HFFc6 (cell line): ENCODE measurements around the gene COASY. TPM values are rescaled to one million over a fixed set of nuclear protein-coding genes. Genes with fewer than 3 reads are reported as not detected.

Source experiments
- DNase-seq: peaks from one replicate; pipeline ENCODE4 v3.0.0-alpha.2; 2018
- H3K27ac Mint-ChIP-seq: 2 replicates; pipeline ENCODE4 v1.8.0; 2020; ENCODE audit warnings: mild to moderate bottlenecking, mixed read lengths
- H3K27me3 Mint-ChIP-seq: 2 replicates; pipeline ENCODE4 v1.8.0; 2021; ENCODE audit warnings: mild to moderate bottlenecking, moderate library complexity, mixed read lengths; ENCODE audit not compliant: insufficient read depth
- H3K36me3 Mint-ChIP-seq: 2 replicates; pipeline ENCODE4 v1.8.0; 2021; ENCODE audit warnings: low read depth, mixed read lengths
- H3K4me1 Mint-ChIP-seq: 2 replicates; pipeline ENCODE4 v1.8.0; 2020; ENCODE audit warnings: low read depth, mixed read lengths
- H3K4me3 Mint-ChIP-seq: 2 replicates; pipeline ENCODE4 v1.8.0; 2020; ENCODE audit warnings: mild to moderate bottlenecking, moderate library complexity, mixed read lengths
- H3K9me3 Mint-ChIP-seq: 2 replicates; pipeline ENCODE4 v1.8.0; 2020; ENCODE audit warnings: mild to moderate bottlenecking, mixed read lengths
- CTCF ChIP-seq: fragments of 200-600 bp; sonication (generic); IDR thresholded peaks from 2 replicates; pipeline ENCODE4 v1.5.0; 2021; ENCODE audit warnings: antibody characterized with exemption, mild to moderate bottlenecking
- microRNA-seq: library from miRNA; unstranded; fragments of <30 nt; microRNA quantifications from one replicate; pipeline ENCODE4, GENCODE V29; 2019
- total RNA-seq, 6 experiments: library from RNA; stranded (reverse); fragmentation: NEBNext Ultra II Directional; extraction: Animal tissue kit (Norgen Biotek cat#: 25700); gene quantifications; 2 replicates in 1 of 6; 3 replicates in 5 of 6; pipeline ENCODE4 v1.2.3, GENCODE V29; 2021

The COASY gene
- total RNA-seq, 6 experiments from 2014 or later, result 64.6 to 77.6 (median 71.1) TPM

DNA sequence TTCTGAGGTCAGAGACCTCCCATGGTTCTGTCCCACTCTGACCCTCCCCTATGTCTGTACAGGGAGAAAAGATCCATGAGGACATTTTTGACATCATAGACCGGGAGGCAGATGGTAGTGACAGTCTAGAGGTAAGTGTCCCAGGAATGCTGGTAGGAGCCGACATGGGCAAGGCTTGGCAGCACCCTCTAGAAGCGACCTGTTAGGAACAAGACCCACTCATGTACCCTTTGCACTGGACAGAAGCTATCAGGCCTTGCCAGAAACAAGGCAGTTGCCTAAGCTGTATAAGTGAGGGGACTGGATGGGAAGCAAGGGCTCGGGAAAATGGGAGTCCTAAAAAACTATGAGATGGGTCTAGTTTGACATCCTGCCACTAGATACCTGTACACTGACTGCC is 50.1 kb downstream of the COASY start:
- Mint-ChIP-seq H3K9me3 (no peaks in the 10 kb centered on the region), H3K4me3 (peak overlapping the region; percentile 50), H3K36me3 (peaks cover 20% of the 10 kb centered on the region), H3K27ac (no peak overlapping the region), H3K27me3 (no peaks in the 10 kb centered on the region; the same call in 1 of the 2 replicates), H3K4me1 (peaks cover 8% of the 10 kb centered on the region)
- no peak for DNase-seq
- no peak for TF ChIP-seq CTCF

GRCh38 chr17:42613699-42614295 is 51.8 kb downstream of the COASY start:
- no peak overlapping the region for H3K4me3 Mint-ChIP-seq
- H3K4me1 Mint-ChIP-seq, result peaks cover 11% of the 10 kb centered on the region; the same call in 1 of the 2 replicates
- no peak overlapping the region for H3K27ac Mint-ChIP-seq
- no peaks in the 10 kb centered on the region for H3K9me3 Mint-ChIP-seq
- H3K27me3 Mint-ChIP-seq, result no peaks in the 10 kb centered on the region; the same call in 1 of the 2 replicates
- peaks cover 20% of the 10 kb centered on the region for H3K36me3 Mint-ChIP-seq
- DNase-seq, result no peak
- no peak for TF ChIP-seq CTCF

Small RNA genes lying within 50 kb of the gene (microRNA-seq; reads per million reads assigned to microRNA genes)
- 23.2 reads per million, percentile 30 among the genes with 10 or more reads in this experiment for gene MIR5010

Other genes with a start within 250 kb of the COASY start
- gene STAT3, start 173.7 kb upstream of the COASY start, total RNA-seq, result 10 to 100 TPM; 65.3 to 74.5 (median 68.8) TPM
- 1,000 to 10,000 TPM; 1,059 to 1,221 (median 1,100) TPM for gene CAVIN1, start 138.9 kb upstream of the COASY start, total RNA-seq
- 10 to 100 TPM; 29.6 to 56.7 (median 37.1) TPM for gene ATP6V0A1, start 103.3 kb upstream of the COASY start, total RNA-seq
- 10 to 100 TPM; 38.7 to 43.1 (median 39.9) TPM for gene NAGLU, start 25.9 kb upstream of the COASY start, total RNA-seq
- 1 to 10 TPM in 4 of 6 experiments, under 1 TPM in 2; 0.66 to 1.5 (median 1.1) TPM for gene HSD17B1, start 9.2 kb upstream of the COASY start, total RNA-seq
- 10 to 100 TPM; 40.7 to 48.3 (median 47.0) TPM for gene MLX, start 5.0 kb downstream of the COASY start, total RNA-seq
- 10 to 100 TPM in 5 of 6 experiments, 1 to 10 TPM in 1; 7.3 to 18.2 (median 16.0) TPM for gene PSMC3IP, start 15.6 kb downstream of the COASY start, total RNA-seq
- 10 to 100 TPM; 42.5 to 61.1 (median 48.9) TPM for gene RETREG3, start 47.2 kb downstream of the COASY start, total RNA-seq
- 100 to 1,000 TPM in 5 of 6 experiments, 10 to 100 TPM in 1; 85.5 to 127 (median 112) TPM for gene TUBG1, start 47.5 kb downstream of the COASY start, total RNA-seq
- gene TUBG2, start 97.1 kb downstream of the COASY start, total RNA-seq, result 10 to 100 TPM; 15.2 to 17.3 (median 16.9) TPM
- 10 to 100 TPM; 16.4 to 22.4 (median 19.1) TPM for gene PLEKHH3, start 114.8 kb downstream of the COASY start, total RNA-seq
- gene CCR10, start 119.7 kb downstream of the COASY start, total RNA-seq, result 1 to 10 TPM; 1.7 to 2.9 (median 2.2) TPM
- 10 to 100 TPM; 26.0 to 43.7 (median 37.7) TPM for gene CNTNAP1, start 120.4 kb downstream of the COASY start, total RNA-seq
- gene EZH1, start 182.9 kb downstream of the COASY start, total RNA-seq, result 10 to 100 TPM; 18.3 to 21.2 (median 19.2) TPM
- 1 to 10 TPM in 3 of 6 experiments, under 1 TPM in 3; 0.40 to 1.3 (median 0.80) TPM for gene RAMP2, start 199.1 kb downstream of the COASY start, total RNA-seq
- gene VPS25, start 211.3 kb downstream of the COASY start, total RNA-seq, result 10 to 100 TPM; 79.3 to 94.5 (median 90.5) TPM
- gene WNK4, start 218.5 kb downstream of the COASY start, total RNA-seq, result 10 to 100 TPM; 22.2 to 33.0 (median 24.3) TPM
- gene COA3, start 236.6 kb downstream of the COASY start, total RNA-seq, result 10 to 100 TPM; 52.8 to 67.3 (median 61.1) TPM
- gene CNTD1, start 236.7 kb downstream of the COASY start, total RNA-seq, result under 1 TPM in 1 of 6 experiments, not detected in 5; 0.19 TPM